Suppressor macrophage (primary cell): ENCODE data around the gene RASSF7.

Source experiments
- DNase-seq, 4 experiments: peaks; one replicate each; pipeline ENCODE4 v3.0.0-alpha.2; 2020 to 2022

RASSF7 gene

GRCh38 chr11:610146-610801 lies 49.5 kb downstream of the RASSF7 start:
- no peak for DNase-seq

- no peak for DNase-seq
Observed at GRCh38 chr11:611001-611996, 50.5 kb downstream of the RASSF7 start.

GRCh38 chr11:612201-612960 lies 51.6 kb downstream of the RASSF7 start:
- DNase-seq, result peak in 2 of 4 experiments; percentile 17 to 32

- no peak for DNase-seq
Observed at GRCh38 chr11:612961-613300, 52.2 kb downstream of the RASSF7 start.

GRCh38 chr11:613369-613968 lies 52.7 kb downstream of the RASSF7 start:
- peak; percentile 57 to 88 (median 60) for DNase-seq
